Lower lobe of right lung (tissue), 2 donors: ENCODE measurements around the gene MMP13. TPM values are rescaled to one million over a fixed set of nuclear protein-coding genes. Genes with fewer than 3 reads are reported as not detected.

Experiments
- ATAC-seq, 2 donors: fragments of 200-7000 bp; cut with Tn5 transposase; one replicate each; pipeline ENCODE4 v1.9.1; 2020 to 2022; ENCODE audit warnings: mild to moderate bottlenecking in 2 of 2, moderate library complexity in 2 of 2
- DNase-seq: peaks from one replicate; pipeline ENCODE4 v3.0.0-alpha.2; 2020
- H3K27ac ChIP-seq: fragments of 200-600 bp; one replicate; pipeline ENCODE4 v1.8.0; 2022
- H3K27me3 ChIP-seq: fragments of 200-600 bp; one replicate; pipeline ENCODE4 v1.8.0; 2022; ENCODE audit warnings: low read depth
- H3K36me3 ChIP-seq: fragments of 200-600 bp; one replicate; pipeline ENCODE4 v1.8.0; 2022; ENCODE audit warnings: mild to moderate bottlenecking
- H3K4me1 ChIP-seq: fragments of 200-600 bp; one replicate; pipeline ENCODE4 v1.8.0; 2022
- H3K4me3 ChIP-seq: fragments of 200-600 bp; one replicate; pipeline ENCODE4 v1.8.0; 2022; ENCODE audit warnings: mild to moderate bottlenecking
- H3K9me3 ChIP-seq: fragments of 200-600 bp; one replicate; pipeline ENCODE4 v1.8.0; 2022
- intact Hi-C: fragments of 100-400 bp; cut with DNase I; formaldehyde crosslinking; loops from one replicate; pipeline ENCODE4 v1.11.0; 2022
- total RNA-seq: library from RNA; stranded (reverse); fragmentation: NEBNext Ultra II Directional; extraction: Animal tissue kit (Norgen Biotek cat#: 25700); gene quantifications from one replicate; pipeline ENCODE4 v1.2.1, GENCODE V29; 2021
- TF ChIP-seq, protein P1 (sequence below): fragments of 200-600 bp; IDR thresholded peaks from one replicate; pipeline ENCODE4 v1.8.0; 2022; ENCODE audit warnings: antibody characterized with exemption, mild to moderate bottlenecking
- donor health status: DM: no; HTN: yes; CAD: no; lungs with severe emphysema.

MMP13 gene
- total RNA-seq, 1 donor from 2014 or later = not detected

DNA sequence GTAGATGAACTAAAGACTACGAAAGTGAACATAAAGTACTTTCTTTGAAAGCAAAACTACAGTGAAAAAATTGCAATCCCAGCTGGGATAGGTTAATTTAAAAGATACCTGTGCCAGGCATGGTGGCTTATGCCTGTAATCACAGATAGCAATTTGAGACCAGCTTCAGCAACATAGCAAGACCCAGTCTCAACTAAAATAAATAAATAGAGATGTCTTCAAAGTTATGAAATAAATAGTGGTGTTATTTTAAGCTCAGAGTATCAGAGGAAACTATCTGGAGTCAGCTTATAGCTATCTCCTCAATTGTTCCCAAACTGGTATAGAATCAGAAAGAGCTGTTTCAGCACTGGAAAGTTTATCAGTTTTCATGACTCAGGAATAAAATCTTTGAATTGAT is 17.3 kb upstream of the MMP13 start:
- no peak for ATAC-seq
- Histone ChIP-seq H3K9me3 (no peaks in the 10 kb centered on the region), H3K27ac (no peak overlapping the region), H3K27me3 (no peaks in the 10 kb centered on the region), H3K36me3 (no peaks in the 10 kb centered on the region), H3K4me3 (no peak overlapping the region), H3K4me1 (no peaks in the 10 kb centered on the region)
- TF ChIP-seq, protein P1, sequence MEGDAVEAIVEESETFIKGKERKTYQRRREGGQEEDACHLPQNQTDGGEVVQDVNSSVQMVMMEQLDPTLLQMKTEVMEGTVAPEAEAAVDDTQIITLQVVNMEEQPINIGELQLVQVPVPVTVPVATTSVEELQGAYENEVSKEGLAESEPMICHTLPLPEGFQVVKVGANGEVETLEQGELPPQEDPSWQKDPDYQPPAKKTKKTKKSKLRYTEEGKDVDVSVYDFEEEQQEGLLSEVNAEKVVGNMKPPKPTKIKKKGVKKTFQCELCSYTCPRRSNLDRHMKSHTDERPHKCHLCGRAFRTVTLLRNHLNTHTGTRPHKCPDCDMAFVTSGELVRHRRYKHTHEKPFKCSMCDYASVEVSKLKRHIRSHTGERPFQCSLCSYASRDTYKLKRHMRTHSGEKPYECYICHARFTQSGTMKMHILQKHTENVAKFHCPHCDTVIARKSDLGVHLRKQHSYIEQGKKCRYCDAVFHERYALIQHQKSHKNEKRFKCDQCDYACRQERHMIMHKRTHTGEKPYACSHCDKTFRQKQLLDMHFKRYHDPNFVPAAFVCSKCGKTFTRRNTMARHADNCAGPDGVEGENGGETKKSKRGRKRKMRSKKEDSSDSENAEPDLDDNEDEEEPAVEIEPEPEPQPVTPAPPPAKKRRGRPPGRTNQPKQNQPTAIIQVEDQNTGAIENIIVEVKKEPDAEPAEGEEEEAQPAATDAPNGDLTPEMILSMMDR = no peak
- intact Hi-C loops = no loop called here
- DNase-seq = no peak

- H3K27ac ChIP-seq = no peak overlapping the region
- intact Hi-C loops = no loop called here
- no peak for DNase-seq
- H3K9me3 ChIP-seq = no peaks in the 10 kb centered on the region
- H3K27me3 ChIP-seq = no peaks in the 10 kb centered on the region
- TF ChIP-seq, protein P1 = no peak
- H3K4me1 ChIP-seq = no peaks in the 10 kb centered on the region
- no peaks in the 10 kb centered on the region for H3K36me3 ChIP-seq
- no peak overlapping the region for H3K4me3 ChIP-seq
- no peak for ATAC-seq
Observed at GRCh38 chr11:102971766-102972165, 16.2 kb upstream of the MMP13 start.

GRCh38 chr11:102967497-102967896 is 12.0 kb upstream of the MMP13 start:
- no peak overlapping the region for H3K27ac ChIP-seq
- TF ChIP-seq, protein P1 = no peak

GRCh38 chr11:102966011-102966410 is 10.5 kb upstream of the MMP13 start:
- DNase-seq (no peak), ATAC-seq (no peak)
- H3K4me1 ChIP-seq = no peaks in the 10 kb centered on the region
- no peaks in the 10 kb centered on the region for H3K36me3 ChIP-seq
- TF ChIP-seq, protein P1 = no peak
- intact Hi-C loops = no loop called here
- no peaks in the 10 kb centered on the region for H3K27me3 ChIP-seq
- no peak overlapping the region for H3K27ac ChIP-seq
- H3K4me3 ChIP-seq = no peak overlapping the region
- no peaks in the 10 kb centered on the region for H3K9me3 ChIP-seq

More at GRCh38 chr11:102967497-102967896, 12.0 kb upstream of the MMP13 start:
- H3K27me3 ChIP-seq = no peaks in the 10 kb centered on the region
- H3K4me3 ChIP-seq = no peak overlapping the region
- intact Hi-C loops = no loop called here
- ATAC-seq = no peak
- H3K4me1 ChIP-seq = no peaks in the 10 kb centered on the region
- H3K9me3 ChIP-seq = no peaks in the 10 kb centered on the region
- no peaks in the 10 kb centered on the region for H3K36me3 ChIP-seq
- DNase-seq = no peak

- no peaks in the 10 kb centered on the region for H3K27me3 ChIP-seq
- no peaks in the 10 kb centered on the region for H3K36me3 ChIP-seq
- TF ChIP-seq, protein P1 = no peak
- ATAC-seq = peak in 1 of 2 donors; percentile 38
- H3K4me1 ChIP-seq = no peaks in the 10 kb centered on the region
- no peaks in the 10 kb centered on the region for H3K9me3 ChIP-seq
- no peak overlapping the region for H3K27ac ChIP-seq
- DNase-seq = no peak
- intact Hi-C loops = no loop called here
- H3K4me3 ChIP-seq = no peak overlapping the region
Observed at GRCh38 chr11:102964867-102965266, 9.3 kb upstream of the MMP13 start.

DNA sequence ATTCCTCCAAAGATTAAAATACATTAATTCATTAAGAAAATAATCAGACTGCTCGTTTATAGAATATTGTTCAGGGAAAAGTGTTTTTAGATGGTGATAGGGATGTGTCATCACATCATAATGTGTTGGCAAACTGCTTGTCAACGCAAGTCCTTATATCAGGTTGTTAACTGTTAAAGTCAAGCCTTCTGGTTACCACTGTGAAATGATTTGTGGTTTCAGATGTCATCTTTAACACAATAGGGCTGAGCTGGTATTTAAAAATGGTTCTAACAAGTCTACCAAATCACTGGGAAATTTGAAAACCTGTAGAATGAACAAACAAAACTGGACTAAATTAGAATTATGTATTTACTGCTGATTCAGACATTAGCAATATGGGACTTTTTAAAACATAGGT is 2.4 kb upstream of the MMP13 start:
- no peak overlapping the region for H3K4me3 ChIP-seq
- intact Hi-C loops = no loop called here
- no peaks in the 10 kb centered on the region for H3K9me3 ChIP-seq
- ATAC-seq = no peak
- H3K36me3 ChIP-seq = no peaks in the 10 kb centered on the region
- no peaks in the 10 kb centered on the region for H3K4me1 ChIP-seq
- no peak for DNase-seq
- TF ChIP-seq, protein P1 = no peak
- no peaks in the 10 kb centered on the region for H3K27me3 ChIP-seq
- no peak overlapping the region for H3K27ac ChIP-seq
